OCI-LY1 (cell line): ENCODE data around the gene ZNF512.

Experiments used
- H2AFZ ChIP-seq: fragments of 200-600 bp; sonication (generic), shearing (Covaris generic); 2 replicates; pipeline ENCODE4 v1.6.0; 2014; ENCODE audit warnings: antibody characterized with exemption, mild to moderate bottlenecking, low read length
- H3F3A ChIP-seq: fragments of 200-600 bp; sonication (generic), shearing (Covaris generic); 2 replicates; pipeline ENCODE4 v1.6.0; 2014; ENCODE audit warnings: mild to moderate bottlenecking, antibody characterized with exemption, low read length, moderate library complexity; ENCODE audit not compliant: insufficient read depth
- H3K27ac ChIP-seq: fragments of 200-600 bp; sonication (generic); 2 replicates; pipeline ENCODE4 v1.5.1; 2014; ENCODE audit warnings: low read length, mixed run types, mild to moderate bottlenecking, low read depth; ENCODE audit not compliant: poor library complexity, severe bottlenecking
- H3K27me3 ChIP-seq: fragments of 200-600 bp; sonication (generic); 2 replicates; pipeline ENCODE4 v1.6.0; 2014; ENCODE audit warnings: antibody characterized with exemption, mild to moderate bottlenecking, low read length, moderate library complexity; ENCODE audit not compliant: insufficient read depth
- H3K36me3 ChIP-seq: fragments of 200-600 bp; sonication (generic); 2 replicates; pipeline ENCODE4 v1.6.1; 2014; ENCODE audit warnings: mild to moderate bottlenecking, antibody characterized with exemption, low read length, moderate library complexity, mixed read lengths; ENCODE audit not compliant: insufficient read depth
- H3K4me1 ChIP-seq: fragments of 200-600 bp; sonication (generic); 2 replicates; pipeline ENCODE4 v1.5.1; 2014; ENCODE audit warnings: mild to moderate bottlenecking, low read length, moderate library complexity; ENCODE audit not compliant: insufficient read depth, severe bottlenecking
- H3K4me2 ChIP-seq: fragments of 200-600 bp; sonication (generic), shearing (Covaris generic); 2 replicates; pipeline ENCODE4 v1.6.1; 2014; ENCODE audit warnings: low read length
- H3K4me3 ChIP-seq: fragments of 200-600 bp; sonication (generic); 2 replicates; pipeline ENCODE4 v1.5.1; 2014; ENCODE audit warnings: low read length, low read depth, mild to moderate bottlenecking, mixed read lengths; ENCODE audit not compliant: poor library complexity, severe bottlenecking
- H3K79me2 ChIP-seq: fragments of 200-600 bp; shearing (Covaris generic); 2 replicates; pipeline ENCODE4 v1.6.1; 2016; ENCODE audit warnings: mixed run types, low read length, mixed read lengths; ENCODE audit not compliant: insufficient read depth
- H3K9ac ChIP-seq: fragments of 200-600 bp; sonication (generic), shearing (Covaris generic); 2 replicates; pipeline ENCODE4 v1.6.1; 2014; ENCODE audit warnings: mild to moderate bottlenecking, low read length, mixed read lengths
- H3K9me2 ChIP-seq: fragments of 200-600 bp; sonication (generic), shearing (Covaris generic); 2 replicates; pipeline ENCODE4 v1.6.1; 2014; ENCODE audit warnings: low read depth, mild to moderate bottlenecking, low read length, mixed read lengths
- H3K9me3 ChIP-seq: fragments of 200-600 bp; shearing (Covaris generic); 2 replicates; pipeline ENCODE4 v1.6.1; 2014; ENCODE audit warnings: low read length, mixed read lengths
- H4K20me1 ChIP-seq: fragments of 200-600 bp; sonication (generic), shearing (Covaris generic); 2 replicates; pipeline ENCODE4 v1.6.0; 2016; ENCODE audit warnings: mild to moderate bottlenecking, low read length; ENCODE audit not compliant: insufficient read depth
- EZH2 ChIP-seq: fragments of 200-600 bp; sonication (generic), shearing (Covaris generic); IDR thresholded peaks from 2 replicates; pipeline ENCODE4 v1.8.0; 2017; ENCODE audit warnings: borderline replicate concordance, mixed run types, mild to moderate bottlenecking, antibody characterized with exemption, low read length, moderate library complexity, mixed read lengths
- TF ChIP-seq, protein P1 (sequence below): fragments of 200-600 bp; sonication (generic), shearing (Covaris generic); IDR thresholded peaks from 2 replicates; pipeline ENCODE4 v1.5.1; 2017; ENCODE audit warnings: mild to moderate bottlenecking, antibody characterized with exemption, low read length, moderate library complexity, mixed read lengths

The ZNF512 gene

DNA sequence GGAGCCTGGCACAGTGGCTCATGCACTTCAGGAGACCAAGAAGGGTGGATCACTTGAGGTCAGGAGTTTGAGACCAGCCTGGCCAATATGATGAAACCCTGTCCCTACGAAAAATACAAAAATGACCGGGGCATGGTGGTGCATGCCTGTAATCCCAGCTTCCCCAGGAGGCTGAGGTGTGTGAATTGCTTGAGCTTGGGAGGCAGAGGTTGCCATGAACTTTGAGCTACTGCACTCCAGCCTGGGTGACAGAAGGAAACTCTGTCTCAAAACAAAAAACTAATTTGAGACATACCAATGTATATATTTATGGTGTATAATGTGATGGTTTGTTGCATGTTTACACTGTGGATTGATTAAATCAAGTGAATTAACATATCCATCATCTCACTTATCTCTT is 21.8 kb upstream of the ZNF512 start:
- no peak overlapping the region for H3K9ac ChIP-seq
- H3K36me3 ChIP-seq, result no peaks in the 10 kb centered on the region
- no peaks in the 10 kb centered on the region for H3K4me1 ChIP-seq
- H3K4me2 ChIP-seq, result no peak overlapping the region
- H3K27me3 ChIP-seq, result no peaks in the 10 kb centered on the region
- H3K9me2 ChIP-seq, result no peaks in the 10 kb centered on the region
- no peaks in the 10 kb centered on the region for H3K79me2 ChIP-seq
- no peaks in the 10 kb centered on the region for H3K9me3 ChIP-seq
- H2AFZ ChIP-seq, result no peak overlapping the region
- no peak overlapping the region for H3K27ac ChIP-seq
- H4K20me1 ChIP-seq, result no peaks in the 10 kb centered on the region
- no peaks in the 10 kb centered on the region for H3F3A ChIP-seq
- H3K4me3 ChIP-seq, result no peak overlapping the region
- TF ChIP-seq EZH2, result no peak
- TF ChIP-seq, protein P1, sequence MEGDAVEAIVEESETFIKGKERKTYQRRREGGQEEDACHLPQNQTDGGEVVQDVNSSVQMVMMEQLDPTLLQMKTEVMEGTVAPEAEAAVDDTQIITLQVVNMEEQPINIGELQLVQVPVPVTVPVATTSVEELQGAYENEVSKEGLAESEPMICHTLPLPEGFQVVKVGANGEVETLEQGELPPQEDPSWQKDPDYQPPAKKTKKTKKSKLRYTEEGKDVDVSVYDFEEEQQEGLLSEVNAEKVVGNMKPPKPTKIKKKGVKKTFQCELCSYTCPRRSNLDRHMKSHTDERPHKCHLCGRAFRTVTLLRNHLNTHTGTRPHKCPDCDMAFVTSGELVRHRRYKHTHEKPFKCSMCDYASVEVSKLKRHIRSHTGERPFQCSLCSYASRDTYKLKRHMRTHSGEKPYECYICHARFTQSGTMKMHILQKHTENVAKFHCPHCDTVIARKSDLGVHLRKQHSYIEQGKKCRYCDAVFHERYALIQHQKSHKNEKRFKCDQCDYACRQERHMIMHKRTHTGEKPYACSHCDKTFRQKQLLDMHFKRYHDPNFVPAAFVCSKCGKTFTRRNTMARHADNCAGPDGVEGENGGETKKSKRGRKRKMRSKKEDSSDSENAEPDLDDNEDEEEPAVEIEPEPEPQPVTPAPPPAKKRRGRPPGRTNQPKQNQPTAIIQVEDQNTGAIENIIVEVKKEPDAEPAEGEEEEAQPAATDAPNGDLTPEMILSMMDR, result no peak

DNA sequence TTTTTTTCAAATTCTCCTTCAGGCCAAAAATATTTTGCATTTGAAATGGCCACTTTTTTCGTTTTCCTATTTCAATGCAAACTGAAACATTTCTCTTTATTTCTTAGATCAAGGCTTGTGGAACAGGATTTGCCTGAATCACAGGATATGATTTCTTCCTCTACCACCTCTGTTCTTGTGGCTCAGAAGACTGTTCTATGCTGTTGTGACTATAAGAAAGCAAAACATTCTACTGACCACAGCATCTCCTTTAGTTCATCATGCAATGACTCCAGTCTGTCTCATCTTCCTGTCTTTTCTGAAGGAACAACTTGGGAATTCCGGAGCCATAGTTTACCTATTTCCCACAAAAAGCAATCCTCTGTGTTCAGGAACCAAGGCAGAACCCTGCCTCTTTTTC is 16.2 kb upstream of the ZNF512 start:
- H3K36me3 ChIP-seq, result no peaks in the 10 kb centered on the region
- no peaks in the 10 kb centered on the region for H3K4me1 ChIP-seq
- H3K9me2 ChIP-seq, result no peaks in the 10 kb centered on the region
- no peak overlapping the region for H3K4me2 ChIP-seq
- H3K27me3 ChIP-seq, result no peaks in the 10 kb centered on the region
- no peaks in the 10 kb centered on the region for H3K9me3 ChIP-seq
- no peak overlapping the region for H3K4me3 ChIP-seq
- no peaks in the 10 kb centered on the region for H3F3A ChIP-seq
- no peaks in the 10 kb centered on the region for H4K20me1 ChIP-seq
- TF ChIP-seq EZH2, result no peak
- TF ChIP-seq, protein P1, result no peak
- no peak overlapping the region for H3K27ac ChIP-seq
- H3K79me2 ChIP-seq, result no peaks in the 10 kb centered on the region
- no peak overlapping the region for H2AFZ ChIP-seq
- no peak overlapping the region for H3K9ac ChIP-seq

DNA sequence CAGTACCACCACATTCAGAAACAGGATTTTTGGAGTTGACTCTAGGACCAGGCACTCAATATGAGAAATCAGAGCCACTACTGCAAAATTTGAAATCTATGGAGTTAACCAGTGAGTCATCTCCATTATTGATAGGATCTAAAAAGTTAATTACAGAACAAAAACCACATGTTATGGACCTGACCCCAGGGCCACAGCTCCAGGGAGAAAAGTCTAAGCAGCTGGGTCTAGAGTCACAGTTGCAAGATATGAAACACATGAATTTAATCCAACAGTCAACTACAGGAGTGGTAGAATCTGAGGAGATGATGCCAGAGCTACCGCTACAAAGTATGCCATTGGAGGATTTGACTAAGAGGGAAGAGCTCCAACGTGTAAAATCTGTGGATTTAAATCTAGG is 13.4 kb upstream of the ZNF512 start:
- no peaks in the 10 kb centered on the region for H3K79me2 ChIP-seq
- no peak overlapping the region for H3K27ac ChIP-seq
- H3K4me3 ChIP-seq, result no peak overlapping the region
- no peak overlapping the region for H2AFZ ChIP-seq
- H3K9me3 ChIP-seq, result no peaks in the 10 kb centered on the region
- no peaks in the 10 kb centered on the region for H3K36me3 ChIP-seq
- no peaks in the 10 kb centered on the region for H4K20me1 ChIP-seq
- no peaks in the 10 kb centered on the region for H3K27me3 ChIP-seq
- H3F3A ChIP-seq, result no peaks in the 10 kb centered on the region
- no peaks in the 10 kb centered on the region for H3K9me2 ChIP-seq
- no peak overlapping the region for H3K4me2 ChIP-seq
- no peaks in the 10 kb centered on the region for H3K4me1 ChIP-seq
- H3K9ac ChIP-seq, result no peak overlapping the region
- TF ChIP-seq EZH2, result no peak
- TF ChIP-seq, protein P1, result no peak
